ELF-1 (cell line): ENCODE results near the gene SLC25A22.

Experiments used
- DNase-seq: peaks from one replicate; pipeline ENCODE4 v3.0.0-alpha.2; 2016; ENCODE audit warnings: low read depth, low spot score

SLC25A22 gene

GRCh38 chr11:823441-824291 lies 25.6 kb upstream of the SLC25A22 start:
- no peak for DNase-seq

DNA sequence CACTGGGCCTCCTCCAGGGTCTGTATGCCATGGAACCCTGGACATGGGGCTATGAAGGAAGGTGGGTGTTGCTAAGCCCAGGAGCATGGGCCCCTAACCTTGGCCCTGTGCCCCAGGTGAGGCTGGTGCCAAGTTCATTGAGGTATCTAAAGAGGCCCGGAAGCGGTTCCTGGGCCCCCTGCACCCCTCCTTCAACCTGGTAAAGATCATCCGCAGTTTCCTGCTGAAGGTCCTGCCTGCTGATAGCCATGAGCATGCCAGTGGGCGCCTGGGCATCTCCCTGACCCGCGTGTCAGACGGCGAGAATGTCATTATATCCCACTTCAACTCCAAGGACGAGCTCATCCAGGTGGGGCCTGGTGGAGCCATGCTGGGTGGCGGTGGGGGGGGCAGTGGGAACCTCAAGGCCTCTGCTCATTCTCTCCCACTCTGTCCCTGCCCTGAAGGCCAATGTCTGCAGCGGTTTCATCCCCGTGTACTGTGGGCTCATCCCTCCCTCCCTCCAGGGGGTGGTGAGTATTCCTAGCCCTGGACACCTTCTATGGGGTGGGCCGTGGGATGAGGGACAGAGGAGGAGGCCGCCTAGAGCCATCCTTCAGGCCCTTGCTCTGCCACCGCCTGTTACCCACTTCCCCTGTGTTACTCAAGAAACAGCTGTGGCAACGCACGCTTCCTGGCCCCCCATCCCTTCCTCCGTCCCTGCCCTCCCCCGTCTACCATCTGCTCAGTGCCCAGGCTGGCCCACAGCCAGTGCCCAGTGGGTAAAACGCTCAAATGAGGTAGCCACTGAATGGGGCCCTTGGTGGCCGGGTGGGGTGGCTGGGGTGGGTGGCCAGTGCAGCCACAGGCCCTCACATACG lies 23.7 kb upstream of the SLC25A22 start:
- no peak for DNase-seq

DNA sequence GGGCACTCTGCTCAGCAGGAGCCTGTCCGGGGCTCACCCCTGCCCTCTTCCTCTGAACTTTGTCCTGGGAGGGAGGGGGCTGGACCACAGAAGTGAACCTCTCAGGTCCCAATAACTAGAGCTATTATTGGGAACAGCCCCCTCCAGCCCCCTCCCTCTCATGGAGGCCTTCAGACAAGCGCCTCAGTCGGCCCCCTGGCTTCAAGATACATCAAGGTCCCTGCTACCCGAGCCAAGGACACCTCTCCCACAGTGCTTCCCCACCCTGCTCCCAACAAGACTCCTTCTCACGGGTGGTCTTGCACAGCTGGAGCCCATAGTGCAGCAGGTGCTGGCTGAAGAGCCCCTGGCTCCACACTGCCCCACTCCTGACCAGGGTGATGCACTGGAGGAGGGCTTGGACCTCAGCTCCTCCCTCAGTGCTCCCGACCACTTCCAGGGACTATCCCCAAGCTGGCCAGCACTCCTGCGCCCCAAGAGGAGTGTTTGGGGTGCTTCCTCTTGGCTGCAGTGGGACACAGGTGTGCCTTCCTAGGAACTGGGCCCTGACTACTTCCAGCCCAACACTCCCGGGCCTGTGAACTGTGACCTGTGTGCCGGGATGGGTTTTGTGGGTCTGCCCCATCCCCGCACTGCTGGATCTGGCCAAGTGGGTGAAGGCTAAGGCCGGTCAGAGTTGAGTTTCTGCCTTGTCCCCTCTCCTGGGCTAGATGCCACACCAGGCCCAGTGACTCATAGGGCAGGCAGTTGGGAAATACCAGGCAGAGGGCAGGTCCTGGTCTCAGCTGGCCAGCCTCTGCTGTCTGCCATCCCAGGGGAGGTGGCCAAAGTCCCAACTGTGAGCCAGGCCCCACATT lies 22.8 kb upstream of the SLC25A22 start:
- no peak for DNase-seq

DNA sequence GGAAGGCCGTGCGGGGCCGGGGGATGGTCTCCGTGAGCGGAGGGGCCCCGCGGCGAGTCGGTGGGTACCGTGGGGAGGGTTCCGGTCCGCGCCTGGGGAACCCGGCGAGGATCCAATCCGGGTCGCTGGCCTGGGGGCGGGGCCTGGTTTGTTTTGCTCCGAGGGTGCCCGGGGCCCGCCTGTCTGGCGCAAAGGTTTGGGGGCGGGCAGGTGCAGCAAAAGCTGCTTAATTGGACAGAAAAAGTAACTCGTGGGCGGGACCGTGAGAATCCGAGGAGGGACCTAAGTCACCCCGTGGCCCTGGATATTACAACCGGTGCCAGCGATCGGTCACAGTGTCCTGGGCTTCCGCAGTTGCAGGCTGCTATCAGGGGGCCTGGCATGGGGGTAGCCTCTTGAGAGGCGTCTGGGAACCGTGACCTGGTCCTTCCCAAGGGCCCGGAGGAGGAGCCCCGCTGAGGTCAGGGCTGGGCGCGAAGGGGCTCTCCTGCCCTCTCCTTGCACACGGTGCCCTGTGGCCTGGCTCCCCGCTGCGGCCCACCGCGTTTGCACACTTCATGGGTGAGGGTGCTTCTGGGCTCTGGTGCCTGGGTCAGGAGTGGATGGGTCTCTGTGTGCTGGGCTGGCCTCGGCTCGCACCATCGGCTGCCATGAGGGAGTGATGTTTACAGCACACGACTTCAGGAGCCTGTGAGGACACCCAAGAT lies 22.0 kb upstream of the SLC25A22 start:
- peak; percentile 59 for DNase-seq

GRCh38 chr11:819129-819931 lies 21.2 kb upstream of the SLC25A22 start:
- peak; percentile 83 for DNase-seq

- no peak for DNase-seq
Measured at GRCh38 chr11:818396-819128, 20.5 kb upstream of the SLC25A22 start, which contains the start of gene PNPLA2. PNPLA2 (plus strand) TSS chr11:818914; CDS start chr11:819719, 805 bp downstream.

- peak; percentile 30 for DNase-seq
Measured at GRCh38 chr11:816433-816779, 18.3 kb upstream of the SLC25A22 start.

GRCh38 chr11:815675-816432 lies 17.8 kb upstream of the SLC25A22 start:
- no peak for DNase-seq

DNA sequence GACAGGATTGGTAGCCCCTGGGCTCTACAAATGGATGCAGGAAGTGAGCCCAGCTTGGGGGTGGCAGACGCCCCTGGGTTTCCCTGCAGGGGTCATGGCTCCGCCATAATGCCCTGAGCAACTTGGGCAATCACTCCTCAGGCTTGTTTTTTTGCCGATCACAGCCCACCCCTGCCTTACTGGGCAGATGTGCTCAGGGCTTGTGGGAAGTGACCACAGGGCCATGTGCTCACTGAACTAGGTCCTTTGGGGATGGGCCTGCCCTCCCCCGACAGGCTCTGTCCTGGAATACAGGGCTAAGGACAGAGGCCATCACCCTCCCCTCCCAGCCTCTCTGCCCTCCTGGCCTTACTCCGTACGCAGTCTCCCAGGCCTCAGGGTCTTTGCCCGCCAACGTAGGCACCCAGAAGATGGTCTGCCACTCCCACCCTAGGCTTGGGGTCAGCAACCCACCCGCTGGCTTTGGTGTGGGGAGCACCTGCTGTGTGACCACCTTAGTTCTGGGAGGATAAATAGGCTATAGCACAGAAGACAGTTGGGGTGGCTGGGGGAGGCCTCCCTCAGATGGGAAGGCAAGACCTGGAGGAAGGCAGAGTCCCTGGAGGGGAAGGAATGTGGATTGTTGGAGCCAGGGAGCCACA lies 15.5 kb upstream of the SLC25A22 start:
- DNase-seq: peak; percentile 32

DNA sequence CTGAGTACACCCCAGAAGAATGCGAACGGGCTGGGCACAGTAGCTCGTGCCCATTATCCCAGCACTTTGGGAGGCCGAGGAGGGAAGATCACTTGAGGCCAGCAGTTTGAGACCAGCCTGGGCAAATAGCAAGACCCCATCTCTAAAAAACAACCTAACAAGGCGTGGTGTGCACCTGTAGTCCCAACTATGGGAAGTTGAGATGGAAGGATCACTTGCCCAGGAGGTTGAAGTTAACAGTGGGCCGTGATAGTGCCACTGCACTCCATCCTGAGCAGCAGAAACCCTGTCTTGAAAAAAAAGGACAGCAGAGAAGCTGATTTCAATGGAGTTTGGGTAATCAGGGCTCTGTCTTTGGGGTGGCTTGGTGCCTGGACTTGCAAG lies 15.0 kb upstream of the SLC25A22 start:
- DNase-seq: no peak

GRCh38 chr11:812390-812789 lies 14.3 kb upstream of the SLC25A22 start:
- DNase-seq: no peak

DNA sequence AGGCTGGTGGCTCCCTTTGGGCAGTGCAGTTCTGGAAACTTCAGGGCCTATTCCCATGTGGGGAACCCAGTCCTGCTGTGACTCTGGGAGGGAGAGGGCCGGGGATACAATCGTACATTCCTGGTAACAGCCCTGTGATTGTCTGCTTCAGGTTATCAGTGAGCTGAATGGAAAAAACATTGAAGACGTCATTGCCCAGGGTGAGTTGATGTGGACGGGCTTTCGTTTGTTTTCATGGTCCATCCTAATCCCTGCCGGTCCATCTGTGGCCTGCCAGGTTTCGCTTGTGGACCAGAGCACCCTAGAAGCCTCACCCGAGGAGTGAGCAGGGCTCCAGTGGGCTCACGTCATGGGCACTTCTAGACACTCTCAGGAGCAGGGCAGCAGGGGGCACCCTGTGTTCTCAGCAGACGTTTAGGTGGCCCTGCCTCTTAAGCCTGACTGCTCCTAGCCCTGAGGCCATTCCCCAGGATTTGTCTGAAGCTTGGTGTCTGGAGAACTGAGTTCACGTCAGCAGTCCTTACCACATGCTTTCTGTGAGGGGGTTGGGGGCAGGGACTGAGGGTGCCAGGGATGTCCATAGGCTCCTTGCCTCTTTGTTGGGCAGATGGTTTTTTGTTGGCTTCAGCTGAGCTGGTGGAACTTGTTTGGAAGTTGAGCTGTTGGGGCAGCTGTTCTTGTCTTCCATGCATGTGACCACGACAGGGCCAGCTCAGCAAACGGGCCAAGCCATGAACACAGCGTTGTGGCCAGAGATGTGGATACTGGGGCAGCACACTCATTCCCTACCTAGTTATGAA lies 13.6 kb upstream of the SLC25A22 start:
- peak; percentile 37 for DNase-seq

GRCh38 chr11:810040-810567 lies 12.0 kb upstream of the SLC25A22 start:
- no peak for DNase-seq

GRCh38 chr11:809287-810039 lies 11.4 kb upstream of the SLC25A22 start, which contains the start of gene RPLP2:
RPLP2 (plus strand) TSS chr11:809967; CDS start chr11:810235, 268 bp downstream.
- peak; percentile 98 for DNase-seq

DNA sequence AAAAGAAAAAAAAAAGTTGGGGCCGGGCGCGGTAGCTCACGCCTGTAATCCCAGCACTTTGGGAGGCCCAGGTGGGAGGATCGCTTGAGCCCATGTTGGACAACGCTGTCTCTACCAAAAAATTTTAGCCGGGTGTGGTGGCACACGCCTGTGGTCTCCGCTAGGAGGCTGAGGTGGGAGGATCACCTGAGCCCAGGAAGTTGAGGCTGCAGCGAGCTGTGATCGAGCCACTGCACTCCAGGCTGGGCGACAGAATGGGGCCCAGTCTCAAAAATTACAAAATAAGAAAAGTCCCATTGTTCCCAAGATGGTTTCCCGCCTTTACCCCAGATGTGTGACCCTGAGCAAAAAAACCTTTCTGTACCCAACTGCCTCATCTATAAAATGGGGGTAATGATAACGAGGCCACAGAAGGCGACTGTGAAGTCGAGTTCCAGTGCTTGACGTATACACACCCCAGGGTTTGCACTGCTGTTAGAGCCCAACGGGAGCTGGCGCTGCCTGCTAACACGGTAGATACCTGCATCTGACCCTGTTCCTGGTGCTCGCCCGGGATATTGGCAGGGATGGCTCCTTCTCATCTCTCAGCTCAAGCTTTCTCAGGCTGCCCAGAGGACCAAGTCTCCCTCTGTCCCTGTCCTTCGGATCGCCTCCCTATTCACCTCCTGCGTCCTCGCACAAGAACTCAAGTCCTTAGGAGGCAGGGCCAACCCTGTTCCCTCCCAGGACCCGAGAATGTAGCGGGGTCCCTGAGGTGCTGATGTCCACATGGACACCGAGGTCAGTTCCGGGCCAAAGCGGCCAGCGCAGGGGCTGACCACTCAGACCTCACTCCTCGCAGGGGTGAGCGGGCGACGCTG lies 10.6 kb upstream of the SLC25A22 start:
- no peak for DNase-seq
